A549 (cell line): Measurements from ENCODE around the gene TANGO2.

Experiments used
- CEBPB ChIP-seq, 2 experiments: fragments of >200 bp in 1 of 2; sonication (Bioruptor Twin) in 1 of 2; formaldehyde crosslinking in 1 of 2; IDR thresholded peaks; 2 replicates each; pipeline ENCODE4 v1.6.1; 2012 to 2016
- CTCF ChIP-seq: fragments of >200 bp; sonication (Bioruptor Twin); formaldehyde crosslinking; IDR thresholded peaks from 3 replicates; pipeline ENCODE4 v1.5.1; 2016
- EP300 ChIP-seq, 2 experiments: fragments of >200 bp; sonication (Bioruptor Twin); formaldehyde crosslinking; IDR thresholded peaks; 2 replicates in 1 of 2; 3 replicates in 1 of 2; pipeline ENCODE4 v1.6.1; 2016 to 2017
- ESRRA ChIP-seq: fragments of 150-350 bp; IDR thresholded peaks from 2 replicates; pipeline ENCODE4 v1.6.1; 2014; ENCODE audit warnings: mild to moderate bottlenecking, low read length, borderline replicate concordance
- FOSL2 ChIP-seq, 2 experiments: fragments of 450-650 bp in 1 of 2; fragments of >200 bp in 1 of 2; sonication (Bioruptor Twin) in 1 of 2; formaldehyde crosslinking; IDR thresholded peaks; 2 replicates each; pipeline versions ENCODE4 v1.5.0 to v1.6.1; 2016 to 2020; ENCODE audit warnings: mild to moderate bottlenecking in 1 of 2, moderate library complexity in 1 of 2
- HOXA7 ChIP-seq: fragments of 250-450 bp; sonication (Bioruptor Pico); IDR thresholded peaks from 2 replicates; pipeline ENCODE4 v1.5.0; 2020; ENCODE audit warnings: mild to moderate bottlenecking, moderate library complexity
- JUNB ChIP-seq: fragments of >200 bp; sonication (Bioruptor Twin); formaldehyde crosslinking; IDR thresholded peaks from 2 replicates; pipeline ENCODE4 v1.6.1; 2016
- MYC ChIP-seq: IDR thresholded peaks from 2 replicates; pipeline ENCODE4 v1.6.1; 2012; ENCODE audit warnings: mild to moderate bottlenecking, inconsistent platforms, low read length, improper control_type of control experiment, borderline replicate concordance
- PHF8 ChIP-seq: fragments of 200-600 bp; sonication (generic); IDR thresholded peaks from 2 replicates; pipeline ENCODE4 v1.6.1; 2016; ENCODE audit warnings: low read depth, mild to moderate bottlenecking, antibody characterized with exemption, moderate library complexity, borderline replicate concordance
- POLR2A ChIP-seq: IDR thresholded peaks from 2 replicates; pipeline ENCODE4 v1.6.1; 2012; ENCODE audit warnings: mild to moderate bottlenecking, low read length
- REST ChIP-seq: fragments of 200-600 bp; sonication (generic); IDR thresholded peaks from 2 replicates; pipeline ENCODE4 v1.6.1; 2016; ENCODE audit warnings: antibody characterized with exemption, mild to moderate bottlenecking, moderate library complexity
- RFX5 ChIP-seq: fragments of 450-650 bp; IDR thresholded peaks from 2 replicates; pipeline ENCODE4 v1.7.1; 2014; ENCODE audit warnings: antibody characterized with exemption, mild to moderate bottlenecking, moderate library complexity
- SMC3 ChIP-seq: fragments of >200 bp; sonication (Bioruptor Twin); formaldehyde crosslinking; IDR thresholded peaks from 3 replicates; pipeline ENCODE4 v1.6.1; 2018; ENCODE audit warnings: inconsistent platforms
- TF ChIP-seq, protein P1 (sequence below): fragments of 250-450 bp; sonication (Bioruptor Pico); IDR thresholded peaks from 2 replicates; pipeline ENCODE4 v1.5.0; 2021; ENCODE audit warnings: mild to moderate bottlenecking, moderate library complexity, borderline replicate concordance

DNA sequence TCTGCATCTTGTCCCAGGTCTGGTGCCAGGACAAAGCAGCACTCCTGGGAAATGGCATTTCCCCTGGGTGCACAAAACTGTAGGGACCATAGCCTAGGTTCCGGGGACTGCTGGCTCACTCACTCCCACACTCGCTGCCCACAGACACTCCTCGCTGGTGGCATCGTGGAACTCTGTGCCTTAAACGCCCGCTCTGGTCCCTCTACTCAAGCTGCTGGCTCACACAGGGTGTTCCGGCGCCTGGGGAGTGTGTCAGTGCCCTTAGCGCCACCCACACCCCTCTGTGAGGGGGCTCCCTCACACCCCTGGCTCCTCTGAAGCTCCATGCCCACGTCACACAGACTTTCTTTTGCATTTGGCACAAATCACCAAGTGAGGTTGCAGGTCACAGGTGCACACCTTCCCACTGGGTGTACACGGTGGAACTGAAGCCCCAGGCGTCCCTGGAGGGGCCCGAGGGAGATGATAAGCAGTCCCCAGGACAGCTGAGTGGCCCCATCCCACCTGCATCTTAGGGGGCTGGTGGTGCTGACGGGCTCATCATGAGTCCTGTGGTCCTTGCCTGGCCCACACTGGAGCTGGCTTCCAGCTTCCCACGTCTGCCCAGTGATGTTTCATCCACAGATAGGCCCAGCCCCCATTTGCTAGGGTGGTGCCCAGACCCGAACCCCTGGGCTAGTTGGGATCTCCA is 35.9 kb downstream of the TANGO2 start:
- TF ChIP-seq REST (no peak), EP300 (IDR thresholded peaks at IDR 0.05) (no peak), CTCF (no peak), PHF8 (no peak), FOSL2 (IDR thresholded peaks at IDR 0.05) (no peak), FOSL2 (CRISPR knock-in tag; IDR thresholded peaks at IDR 0.05) (no peak), MYC (no peak), POLR2A (no peak), RFX5 (no peak), JUNB (no peak), SMC3 (no peak), ESRRA (no peak), HOXA7 (CRISPR knock-in tag) (no peak), CEBPB (IDR thresholded peaks at IDR 0.05) (no peak)
- TF ChIP-seq, protein P1, sequence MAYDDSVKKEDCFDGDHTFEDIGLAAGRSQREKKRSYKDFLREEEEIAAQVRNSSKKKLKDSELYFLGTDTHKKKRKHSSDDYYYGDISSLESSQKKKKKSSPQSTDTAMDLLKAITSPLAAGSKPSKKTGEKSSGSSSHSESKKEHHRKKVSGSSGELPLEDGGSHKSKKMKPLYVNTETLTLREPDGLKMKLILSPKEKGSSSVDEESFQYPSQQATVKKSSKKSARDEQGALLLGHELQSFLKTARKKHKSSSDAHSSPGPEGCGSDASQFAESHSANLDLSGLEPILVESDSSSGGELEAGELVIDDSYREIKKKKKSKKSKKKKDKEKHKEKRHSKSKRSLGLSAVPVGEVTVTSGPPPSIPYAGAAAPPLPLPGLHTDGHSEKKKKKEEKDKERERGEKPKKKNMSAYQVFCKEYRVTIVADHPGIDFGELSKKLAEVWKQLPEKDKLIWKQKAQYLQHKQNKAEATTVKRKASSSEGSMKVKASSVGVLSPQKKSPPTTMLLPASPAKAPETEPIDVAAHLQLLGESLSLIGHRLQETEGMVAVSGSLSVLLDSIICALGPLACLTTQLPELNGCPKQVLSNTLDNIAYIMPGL (CRISPR knock-in tag) = no peak
